HEK293 (cell line): ENCODE measurements around the gene STAMBPL1.
A peak's percentile ranks its signal among the peaks of the same experiment; 100 is the strongest.

ENCODE experiments used
- CTCF ChIA-PET: fragments of 350-600 bp; formaldehyde crosslinking; extraction: SDS; loops from one replicate; lab custom pipeline; 2021; ENCODE audit warnings: antibody characterized with exemption; lab: Yijun Ruan, JAX
- POLR2A ChIA-PET: fragments of 300-600 bp; formaldehyde crosslinking; extraction: SDS; loops from one replicate; lab custom pipeline; 2020; ENCODE audit warnings: antibody characterized with exemption, inconsistent platforms; lab: Yijun Ruan, JAX
- H3K27ac ChIP-seq: fragments of 200-500 bp; sonication (Bioruptor generic); 2 replicates; pipeline ENCODE4 v1.5.1; 2014; ENCODE audit warnings: low read depth, low read length, control low read depth, inconsistent platforms; ENCODE audit errors: extremely low read depth
- H3K36me3 ChIP-seq, 2 experiments: fragments of 200-500 bp in 1 of 2; sonication (Bioruptor generic) in 1 of 2; 1 replicate in 1 of 2; 2 replicates in 1 of 2; pipeline ENCODE4 v1.5.1; 2014 to 2017; ENCODE audit warnings: inconsistent platforms in 2 of 2, low read length in 2 of 2; ENCODE audit not compliant: control insufficient read depth in 2 of 2, insufficient read depth in 1 of 2
- H3K4me1 ChIP-seq: fragments of 200-500 bp; sonication (Bioruptor generic); 2 replicates; pipeline ENCODE4 v1.5.1; 2014; ENCODE audit warnings: mild to moderate bottlenecking, low read length, inconsistent platforms; ENCODE audit not compliant: control insufficient read depth, insufficient read depth
- H3K4me3 ChIP-seq: 2 replicates; pipeline ENCODE4 v1.5.1; 2011; ENCODE audit warnings: low read depth, mild to moderate bottlenecking, control low read depth, low read length, moderate library complexity
- H3K9me3 ChIP-seq: fragments of 200-500 bp; sonication (Bioruptor generic); 2 replicates; pipeline ENCODE4 v1.5.1; 2014; ENCODE audit warnings: low read depth, low read length, inconsistent platforms; ENCODE audit not compliant: control insufficient read depth, insufficient read depth
- FEZF1 ChIP-seq: fragments of 450-650 bp; formaldehyde crosslinking; IDR thresholded peaks from 2 replicates; pipeline ENCODE4 v1.5.1; 2016; ENCODE audit warnings: missing biosample characterization, missing genetic modification characterization
- HOXD13 ChIP-seq: sonication (generic); formaldehyde crosslinking; IDR thresholded peaks from 2 replicates; pipeline ENCODE4 v1.8.0; 2022; ENCODE audit warnings: missing genetic modification reagents, borderline replicate concordance
- KLF10 ChIP-seq: fragments of 450-650 bp; IDR thresholded peaks from 2 replicates; pipeline ENCODE4 v1.5.1; 2018; ENCODE audit warnings: missing biosample characterization, mild to moderate bottlenecking, missing genetic modification characterization
- SCRT2 ChIP-seq: fragments of 450-650 bp; formaldehyde crosslinking; IDR thresholded peaks from 2 replicates; pipeline ENCODE4 v1.5.1; 2016; ENCODE audit warnings: missing biosample characterization, missing genetic modification characterization
- SP2 ChIP-seq: fragments of 450-650 bp; formaldehyde crosslinking; IDR thresholded peaks from 2 replicates; pipeline ENCODE4 v1.5.1; 2016; ENCODE audit warnings: missing biosample characterization, missing genetic modification characterization
- ZBTB17 ChIP-seq: fragments of 450-650 bp; formaldehyde crosslinking; IDR thresholded peaks from 2 replicates; pipeline ENCODE4 v1.5.1; 2016; ENCODE audit warnings: missing biosample characterization, missing genetic modification characterization
- ZNF214 ChIP-seq: fragments of 450-650 bp; formaldehyde crosslinking; IDR thresholded peaks from 2 replicates; pipeline ENCODE4 v1.5.1; 2017; ENCODE audit warnings: missing biosample characterization, mild to moderate bottlenecking, missing genetic modification characterization, borderline replicate concordance
- ZNF221 ChIP-seq: fragments of 450-650 bp; formaldehyde crosslinking; IDR thresholded peaks from 2 replicates; pipeline ENCODE4 v1.5.1; 2017; ENCODE audit warnings: missing biosample characterization, missing genetic modification characterization, borderline replicate concordance
- ZNF311 ChIP-seq: fragments of 450-650 bp; formaldehyde crosslinking; IDR thresholded peaks from 2 replicates; pipeline ENCODE4 v1.5.1; 2017; ENCODE audit warnings: missing biosample characterization, missing genetic modification characterization, borderline replicate concordance
- ZNF350 ChIP-seq: fragments of 450-650 bp; formaldehyde crosslinking; IDR thresholded peaks from 2 replicates; pipeline ENCODE4 v1.5.0; 2017; ENCODE audit warnings: missing biosample characterization, mild to moderate bottlenecking, missing genetic modification characterization
- ZNF398 ChIP-seq: fragments of 450-650 bp; formaldehyde crosslinking; IDR thresholded peaks from 2 replicates; pipeline ENCODE4 v1.5.1; 2017; ENCODE audit warnings: missing biosample characterization, missing genetic modification characterization
- ZNF660 ChIP-seq: fragments of 450-650 bp; IDR thresholded peaks from 2 replicates; pipeline ENCODE4 v1.5.1; 2018; ENCODE audit warnings: missing biosample characterization, mild to moderate bottlenecking, missing genetic modification characterization
- ZSCAN30 ChIP-seq: fragments of 450-650 bp; IDR thresholded peaks from 2 replicates; pipeline ENCODE4 v1.5.1; 2018; ENCODE audit warnings: missing biosample characterization, mild to moderate bottlenecking, missing genetic modification characterization, moderate library complexity
- ZXDB ChIP-seq: fragments of 450-650 bp; formaldehyde crosslinking; IDR thresholded peaks from 2 replicates; pipeline ENCODE4 v1.5.1; 2016; ENCODE audit warnings: missing biosample characterization, missing genetic modification characterization
- TF ChIP-seq, protein P1 (sequence below): fragments of 450-650 bp; formaldehyde crosslinking; IDR thresholded peaks from 2 replicates; pipeline ENCODE4 v1.5.1; 2016; ENCODE audit warnings: missing biosample characterization, missing genetic modification characterization, low read depth
- TF ChIP-seq, protein P2 (sequence below): sonication (generic); formaldehyde crosslinking; IDR thresholded peaks from 2 replicates; pipeline ENCODE4 v1.8.1; 2022; ENCODE audit warnings: mild to moderate bottlenecking, moderate library complexity, missing genetic modification reagents

STAMBPL1 gene

DNA sequence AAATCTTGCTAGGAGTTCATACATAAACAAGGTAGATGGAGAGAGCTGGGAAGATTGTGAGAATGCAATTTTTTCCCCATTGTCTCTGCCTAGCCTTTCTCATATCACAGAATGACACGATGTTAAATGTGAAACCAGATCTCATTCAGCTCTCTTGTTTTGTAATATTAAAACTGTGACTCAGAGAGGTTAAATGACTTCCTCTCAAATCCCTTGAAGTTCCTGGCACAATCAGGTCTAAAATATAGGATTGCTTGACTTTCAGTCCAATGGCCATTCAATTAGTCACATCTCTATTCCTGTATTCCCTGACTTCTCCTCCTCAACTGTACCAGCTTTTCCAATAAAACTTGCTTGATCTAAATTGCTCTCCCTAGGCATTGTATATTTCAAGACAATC lies 31.5 kb upstream of the STAMBPL1 start:
- H3K4me3 ChIP-seq, result no peak overlapping the region
- H3K9me3 ChIP-seq, result no peaks in the 10 kb centered on the region
- ChIA-PET CTCF (interaction anchor here (0.6 to 2.3 kb wide), 6 partner anchors 13 to 365 kb away, joined by 3 to 14 read pairs (median 4); no protein-coding TSS in a partner anchor), POLR2A (no interaction called here)
- no peaks in the 10 kb centered on the region for H3K36me3 ChIP-seq
- no peak overlapping the region for H3K27ac ChIP-seq
- TF ChIP-seq ZNF350 (tag by site-specific recombination), result no peak
- TF ChIP-seq SP2 (tag by site-specific recombination), result no peak
- no peak for TF ChIP-seq ZNF214 (tag by site-specific recombination)
- TF ChIP-seq ZNF660, result 0 out of 2 replicates have a peak, but pooled peaks have one; percentile 20
- no peaks in the 10 kb centered on the region for H3K4me1 ChIP-seq

GRCh38 chr10:88849234-88849633 lies 30.8 kb upstream of the STAMBPL1 start:
- Histone ChIP-seq H3K27ac (no peak overlapping the region), H3K36me3 (no peaks in the 10 kb centered on the region), H3K4me3 (no peak overlapping the region), H3K4me1 (0 out of 2 replicates have a peak, but pooled peaks cover under 1% of the 10 kb centered on the region), H3K9me3 (no peaks in the 10 kb centered on the region)
- ChIA-PET POLR2A (no interaction called here), CTCF (interaction anchor here (1.4 to 2.3 kb wide), 2 partner anchors 14 to 365 kb away, joined by 3 to 14 read pairs; no protein-coding TSS in a partner anchor)
- TF ChIP-seq ZBTB17 (no peak), KLF10 (no peak), HOXD13 (CRISPR knock-in tag) (no peak), SCRT2 (0 out of 2 replicates have a peak, but pooled peaks have one; percentile 5), FEZF1 (tag by site-specific recombination) (no peak), ZSCAN30 (no peak), ZXDB (tag by site-specific recombination) (no peak), ZNF398 (tag by site-specific recombination) (no peak)

GRCh38 chr10:88850712-88851111 lies 29.3 kb upstream of the STAMBPL1 start:
- H3K27ac ChIP-seq, result no peak overlapping the region
- ChIA-PET POLR2A (no interaction called here), CTCF (interaction anchor here (1.0 to 3.6 kb wide), 4 partner anchors 8 to 82 kb away, joined by 3 to 23 read pairs (median 3); no protein-coding TSS in a partner anchor)
- H3K36me3 ChIP-seq, result no peaks in the 10 kb centered on the region
- 0 out of 2 replicates have a peak, but pooled peaks cover 4% of the 10 kb centered on the region for H3K4me1 ChIP-seq
- H3K9me3 ChIP-seq, result no peaks in the 10 kb centered on the region
- no peak overlapping the region for H3K4me3 ChIP-seq
- TF ChIP-seq, protein P1, sequence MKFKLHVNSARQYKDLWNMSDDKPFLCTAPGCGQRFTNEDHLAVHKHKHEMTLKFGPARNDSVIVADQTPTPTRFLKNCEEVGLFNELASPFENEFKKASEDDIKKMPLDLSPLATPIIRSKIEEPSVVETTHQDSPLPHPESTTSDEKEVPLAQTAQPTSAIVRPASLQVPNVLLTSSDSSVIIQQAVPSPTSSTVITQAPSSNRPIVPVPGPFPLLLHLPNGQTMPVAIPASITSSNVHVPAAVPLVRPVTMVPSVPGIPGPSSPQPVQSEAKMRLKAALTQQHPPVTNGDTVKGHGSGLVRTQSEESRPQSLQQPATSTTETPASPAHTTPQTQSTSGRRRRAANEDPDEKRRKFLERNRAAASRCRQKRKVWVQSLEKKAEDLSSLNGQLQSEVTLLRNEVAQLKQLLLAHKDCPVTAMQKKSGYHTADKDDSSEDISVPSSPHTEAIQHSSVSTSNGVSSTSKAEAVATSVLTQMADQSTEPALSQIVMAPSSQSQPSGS (tag by site-specific recombination), result peak; percentile 75
- TF ChIP-seq, protein P2, sequence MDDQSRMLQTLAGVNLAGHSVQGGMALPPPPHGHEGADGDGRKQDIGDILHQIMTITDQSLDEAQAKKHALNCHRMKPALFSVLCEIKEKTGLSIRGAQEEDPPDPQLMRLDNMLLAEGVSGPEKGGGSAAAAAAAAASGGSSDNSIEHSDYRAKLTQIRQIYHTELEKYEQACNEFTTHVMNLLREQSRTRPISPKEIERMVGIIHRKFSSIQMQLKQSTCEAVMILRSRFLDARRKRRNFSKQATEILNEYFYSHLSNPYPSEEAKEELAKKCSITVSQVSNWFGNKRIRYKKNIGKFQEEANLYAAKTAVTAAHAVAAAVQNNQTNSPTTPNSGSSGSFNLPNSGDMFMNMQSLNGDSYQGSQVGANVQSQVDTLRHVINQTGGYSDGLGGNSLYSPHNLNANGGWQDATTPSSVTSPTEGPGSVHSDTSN, result no peak
- TF ChIP-seq ZNF221 (tag by site-specific recombination), result no peak
- no peak for TF ChIP-seq ZNF311 (tag by site-specific recombination)
